Right kidney (tissue), 1 donor: Measurements from ENCODE around the gene LARP4B.
A peak's percentile ranks its signal among the peaks of the same experiment; 100 is the strongest.

Experiments used
- DNase-seq: peaks from one replicate; pipeline ENCODE4 v3.0.0-alpha.2; 2016

Gene LARP4B

GRCh38 chr10:807958-808353, 123.5 kb downstream of the LARP4B start:
- no peak for DNase-seq

DNA sequence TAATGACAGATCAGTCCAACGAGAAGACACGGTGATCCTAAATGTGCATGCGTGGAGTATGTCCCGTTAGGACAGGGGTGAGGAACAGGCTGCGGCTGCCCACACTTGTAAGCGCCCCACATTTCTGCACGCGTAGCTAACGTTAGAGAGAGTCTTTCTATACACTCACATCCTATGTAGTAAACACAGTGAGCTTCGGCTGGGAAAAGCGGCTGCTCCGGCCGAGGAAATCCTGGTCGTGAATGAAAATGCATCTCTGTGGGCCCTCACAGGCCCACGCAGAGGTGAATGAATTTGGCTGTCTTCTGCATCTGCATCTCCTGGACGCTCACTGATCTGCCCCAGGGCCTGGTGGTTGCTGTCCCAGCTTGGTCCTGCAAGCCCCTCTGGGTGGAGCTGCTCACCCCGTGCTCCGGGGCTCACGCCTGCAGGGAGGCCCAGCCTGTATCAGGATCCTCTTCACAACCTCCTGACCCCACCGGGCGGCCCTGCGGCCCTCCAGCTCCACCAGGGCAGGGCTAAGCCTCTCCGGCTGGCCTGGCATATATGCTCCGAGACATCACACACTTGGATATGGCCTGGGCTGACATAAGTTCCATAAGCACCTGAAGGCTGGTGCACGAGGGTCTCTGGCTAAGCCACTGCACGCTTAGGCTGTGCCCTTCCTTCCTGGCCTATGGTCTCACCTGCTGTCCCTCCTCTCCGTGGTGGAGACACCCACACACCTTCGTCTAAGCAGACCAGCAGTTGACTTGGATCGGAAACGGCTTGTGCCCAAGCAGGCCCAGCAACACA, 124.1 kb downstream of the LARP4B start:
- DNase-seq: no peak

- no peak for DNase-seq
Measured at GRCh38 chr10:806451-807162, 124.9 kb downstream of the LARP4B start.

- no peak for DNase-seq
Measured at GRCh38 chr10:805620-806305, 125.7 kb downstream of the LARP4B start.

GRCh38 chr10:804787-805619, 126.5 kb downstream of the LARP4B start:
- no peak for DNase-seq

GRCh38 chr10:804191-804781, 127.2 kb downstream of the LARP4B start:
- DNase-seq: no peak

- DNase-seq: no peak
Measured at GRCh38 chr10:803041-803741, 128.3 kb downstream of the LARP4B start.

GRCh38 chr10:802506-802905, 129.0 kb downstream of the LARP4B start:
- DNase-seq: no peak

- no peak for DNase-seq
Measured at GRCh38 chr10:797179-797578, 134.3 kb downstream of the LARP4B start.

GRCh38 chr10:796233-796632, 135.3 kb downstream of the LARP4B start:
- DNase-seq: no peak

DNA sequence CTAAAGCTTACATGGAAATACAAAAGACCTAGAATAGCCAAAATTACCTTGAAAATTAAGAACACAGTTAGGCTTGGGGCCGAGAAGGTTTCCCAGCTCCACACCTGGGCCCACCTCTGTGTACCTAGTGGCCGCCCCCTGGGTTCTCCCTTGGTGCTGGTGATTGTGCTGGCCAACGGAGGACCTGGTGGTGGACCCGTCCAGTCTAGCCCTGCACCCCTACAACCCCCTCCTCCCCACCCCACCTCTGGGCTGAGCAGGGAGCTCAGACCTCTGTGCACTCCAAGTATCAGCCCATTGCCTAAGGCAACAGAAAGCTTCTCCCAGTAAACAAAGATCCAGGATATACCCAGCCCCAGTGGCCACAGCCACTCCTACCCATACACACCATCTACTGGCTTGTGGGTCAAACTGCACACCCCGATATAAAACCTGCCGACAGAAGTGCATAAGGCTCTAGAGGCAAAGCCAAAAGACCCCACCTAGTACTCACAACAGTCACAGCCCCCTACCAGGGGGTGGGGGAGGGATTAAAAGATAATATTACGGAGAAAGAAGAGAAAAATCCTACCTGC, 137.0 kb downstream of the LARP4B start:
- no peak for DNase-seq

- DNase-seq: no peak
Measured at GRCh38 chr10:792792-793100, 138.8 kb downstream of the LARP4B start.

DNA sequence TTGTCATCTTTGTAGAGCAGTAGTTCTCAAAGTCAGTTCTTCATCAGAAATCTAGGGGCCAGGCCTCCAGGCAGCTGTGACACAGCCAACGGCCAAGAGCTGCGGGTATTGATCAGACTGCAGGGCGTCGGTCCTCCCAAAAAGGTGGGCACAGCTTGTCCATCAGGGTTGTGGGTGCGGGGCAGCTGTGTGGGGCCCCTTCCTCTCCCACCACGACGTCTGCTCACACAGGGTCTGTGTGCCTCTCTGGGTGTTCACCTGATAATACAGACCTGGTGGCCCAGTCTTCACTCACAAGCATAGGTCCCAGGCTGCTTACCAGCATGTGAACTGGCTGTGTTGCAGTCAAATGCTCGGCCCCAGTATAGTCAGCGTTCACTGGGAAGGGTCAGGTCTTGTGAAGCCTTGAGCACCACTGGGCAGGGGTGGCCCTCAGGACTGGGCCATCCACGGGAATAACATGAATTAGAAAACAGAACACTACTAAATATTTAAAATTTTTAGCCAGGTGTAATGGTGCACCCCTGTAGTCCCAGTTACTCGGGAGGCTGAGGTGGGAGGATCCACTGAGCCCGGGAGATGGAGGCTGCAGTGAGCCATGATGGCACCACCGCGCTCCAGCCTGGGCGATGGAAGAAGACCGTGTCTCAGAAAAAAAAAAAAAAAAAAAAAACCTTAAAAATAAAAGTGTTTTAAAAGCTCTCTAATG, 139.3 kb downstream of the LARP4B start:
- no peak for DNase-seq

- no peak for DNase-seq
Measured at GRCh38 chr10:791639-792038, 139.9 kb downstream of the LARP4B start.

DNA sequence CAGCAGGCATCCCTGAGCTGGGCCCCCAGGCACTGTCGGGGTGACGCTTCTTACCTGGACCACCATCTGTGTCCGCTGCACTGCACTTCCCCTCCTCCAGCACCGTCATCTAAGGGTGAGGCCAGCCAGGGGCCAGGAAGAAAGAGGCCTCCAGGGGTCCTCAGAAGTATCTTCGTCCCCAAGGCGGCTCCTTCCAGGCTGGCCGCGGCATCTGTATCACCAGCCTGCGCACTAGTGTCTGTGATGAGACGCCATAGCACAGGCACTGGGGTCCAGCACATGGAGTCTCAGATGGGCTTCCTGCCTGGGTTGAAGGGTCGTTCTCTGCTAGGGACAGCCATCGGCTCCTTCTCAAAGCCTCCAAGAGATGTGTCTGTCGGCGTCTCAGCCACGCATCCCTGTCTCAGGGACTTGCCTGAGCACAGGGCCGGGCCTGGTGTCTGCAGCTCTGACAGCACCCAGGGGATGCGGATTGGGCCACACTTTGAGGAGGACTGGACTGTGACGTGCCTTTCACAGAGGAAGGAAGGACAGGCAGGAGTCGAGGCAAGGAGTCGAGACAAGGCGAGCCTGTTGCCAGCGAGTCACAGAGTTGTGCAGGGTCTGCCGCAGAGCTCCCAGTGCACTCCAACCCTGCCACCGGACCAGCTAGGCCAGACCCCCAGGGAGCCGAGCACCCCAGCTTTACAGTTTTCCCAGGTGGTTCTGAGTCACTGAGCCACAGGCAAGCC, 140.5 kb downstream of the LARP4B start:
- DNase-seq: no peak

GRCh38 chr10:789831-790701, 141.4 kb downstream of the LARP4B start:
- no peak for DNase-seq

DNA sequence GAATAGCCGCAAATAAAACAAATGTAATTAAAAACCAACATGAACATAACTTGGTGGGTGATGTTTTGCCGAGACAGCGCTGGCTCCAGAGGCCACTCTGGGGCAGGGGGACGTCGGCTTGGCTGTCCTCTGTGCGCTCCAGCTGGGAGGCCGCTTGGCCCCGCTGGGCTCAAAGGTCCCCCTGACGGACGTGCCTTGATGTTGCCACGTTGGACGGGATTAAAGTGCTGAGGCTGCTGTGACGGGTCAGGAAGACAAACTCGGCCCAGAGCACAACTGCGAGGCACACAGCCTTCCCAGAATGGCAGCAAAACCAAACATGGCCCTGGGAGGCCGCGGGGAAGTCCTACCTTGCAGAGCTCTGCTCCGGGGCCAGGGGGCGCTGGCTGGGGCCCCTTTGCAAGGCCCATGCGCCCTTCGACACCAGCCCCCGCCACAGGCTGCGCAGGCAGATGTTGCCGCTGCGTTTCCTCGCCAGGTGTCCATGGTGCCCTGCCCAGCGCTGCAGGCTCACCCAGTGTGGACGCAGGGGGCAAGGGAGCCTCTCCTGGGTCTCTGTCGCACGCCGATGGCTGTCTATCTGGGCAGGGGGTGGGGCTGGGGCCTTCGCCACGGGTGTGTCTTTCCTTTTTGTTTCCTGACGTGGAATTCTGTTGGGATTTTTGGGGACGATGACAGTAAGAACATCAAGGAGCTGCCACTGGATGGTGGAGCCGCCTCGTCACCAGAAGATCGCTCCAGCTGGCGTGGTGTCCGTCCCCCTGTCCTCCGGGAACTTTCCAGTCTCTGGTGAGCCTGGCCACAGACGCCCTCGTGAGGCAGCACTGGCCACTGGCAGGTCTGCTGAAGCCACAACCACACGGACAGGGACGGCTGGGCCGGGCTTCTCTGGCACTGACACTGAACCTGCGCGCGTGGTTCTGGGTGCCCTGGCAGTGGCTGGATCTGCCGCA, 142.4 kb downstream of the LARP4B start:
- peak; percentile 84 for DNase-seq
